Astrocyte (in vitro differentiated cells and primary cell): Measurements from ENCODE around the gene HIGD2B.
"Not testable (repeated sequence)": the region's sequence is repeated elsewhere in the genome, so short reads cannot be mapped to it uniquely, and the experiment has no call there.

Experiments used
- EZH2 ChIP-seq: IDR thresholded peaks from 2 replicates; pipeline ENCODE4 v1.6.1; 2012; ENCODE audit warnings: mild to moderate bottlenecking, low read length, inconsistent platforms; ENCODE audit not compliant: insufficient read depth
- TF ChIP-seq, protein P1 (sequence below): IDR thresholded peaks from 2 replicates; pipeline ENCODE4 v1.5.1; 2011; ENCODE audit warnings: low read depth, mild to moderate bottlenecking, inconsistent platforms, low read length, moderate library complexity; ENCODE audit not compliant: insufficient read depth

DNA sequence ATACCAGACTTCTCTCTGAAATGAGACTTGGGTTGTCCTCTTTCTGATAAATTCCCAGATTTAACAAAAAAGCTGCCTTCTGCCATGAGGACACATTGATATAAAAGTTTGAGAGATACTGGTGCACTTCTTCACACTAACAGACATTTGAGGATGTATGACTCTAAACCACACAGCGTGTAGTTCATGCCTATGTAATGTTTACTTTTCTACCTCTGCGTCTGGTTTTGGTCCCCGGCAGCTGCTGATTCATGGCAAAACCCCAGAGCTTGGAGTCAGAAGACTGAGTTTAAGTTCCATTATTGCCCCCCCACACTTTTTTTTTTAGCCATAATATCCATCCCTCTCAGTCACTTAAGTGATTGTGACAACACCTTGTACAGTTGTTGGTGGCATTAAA lies 30.0 kb downstream of the HIGD2B start:
- TF ChIP-seq, protein P1, sequence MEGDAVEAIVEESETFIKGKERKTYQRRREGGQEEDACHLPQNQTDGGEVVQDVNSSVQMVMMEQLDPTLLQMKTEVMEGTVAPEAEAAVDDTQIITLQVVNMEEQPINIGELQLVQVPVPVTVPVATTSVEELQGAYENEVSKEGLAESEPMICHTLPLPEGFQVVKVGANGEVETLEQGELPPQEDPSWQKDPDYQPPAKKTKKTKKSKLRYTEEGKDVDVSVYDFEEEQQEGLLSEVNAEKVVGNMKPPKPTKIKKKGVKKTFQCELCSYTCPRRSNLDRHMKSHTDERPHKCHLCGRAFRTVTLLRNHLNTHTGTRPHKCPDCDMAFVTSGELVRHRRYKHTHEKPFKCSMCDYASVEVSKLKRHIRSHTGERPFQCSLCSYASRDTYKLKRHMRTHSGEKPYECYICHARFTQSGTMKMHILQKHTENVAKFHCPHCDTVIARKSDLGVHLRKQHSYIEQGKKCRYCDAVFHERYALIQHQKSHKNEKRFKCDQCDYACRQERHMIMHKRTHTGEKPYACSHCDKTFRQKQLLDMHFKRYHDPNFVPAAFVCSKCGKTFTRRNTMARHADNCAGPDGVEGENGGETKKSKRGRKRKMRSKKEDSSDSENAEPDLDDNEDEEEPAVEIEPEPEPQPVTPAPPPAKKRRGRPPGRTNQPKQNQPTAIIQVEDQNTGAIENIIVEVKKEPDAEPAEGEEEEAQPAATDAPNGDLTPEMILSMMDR: not testable (repeated sequence)
- TF ChIP-seq EZH2: not testable (repeated sequence)
